GM21737 (cell line): ENCODE data around the gene PLPPR1.

Experiments used
- ATAC-seq: cut with Tn5 transposase; IDR thresholded peaks from one replicate; pipeline ENCODE4 v1.9.1; 2021; ENCODE audit warnings: mild to moderate bottlenecking, moderate library complexity; ENCODE audit not compliant: unreplicated experiment

PLPPR1 gene

DNA sequence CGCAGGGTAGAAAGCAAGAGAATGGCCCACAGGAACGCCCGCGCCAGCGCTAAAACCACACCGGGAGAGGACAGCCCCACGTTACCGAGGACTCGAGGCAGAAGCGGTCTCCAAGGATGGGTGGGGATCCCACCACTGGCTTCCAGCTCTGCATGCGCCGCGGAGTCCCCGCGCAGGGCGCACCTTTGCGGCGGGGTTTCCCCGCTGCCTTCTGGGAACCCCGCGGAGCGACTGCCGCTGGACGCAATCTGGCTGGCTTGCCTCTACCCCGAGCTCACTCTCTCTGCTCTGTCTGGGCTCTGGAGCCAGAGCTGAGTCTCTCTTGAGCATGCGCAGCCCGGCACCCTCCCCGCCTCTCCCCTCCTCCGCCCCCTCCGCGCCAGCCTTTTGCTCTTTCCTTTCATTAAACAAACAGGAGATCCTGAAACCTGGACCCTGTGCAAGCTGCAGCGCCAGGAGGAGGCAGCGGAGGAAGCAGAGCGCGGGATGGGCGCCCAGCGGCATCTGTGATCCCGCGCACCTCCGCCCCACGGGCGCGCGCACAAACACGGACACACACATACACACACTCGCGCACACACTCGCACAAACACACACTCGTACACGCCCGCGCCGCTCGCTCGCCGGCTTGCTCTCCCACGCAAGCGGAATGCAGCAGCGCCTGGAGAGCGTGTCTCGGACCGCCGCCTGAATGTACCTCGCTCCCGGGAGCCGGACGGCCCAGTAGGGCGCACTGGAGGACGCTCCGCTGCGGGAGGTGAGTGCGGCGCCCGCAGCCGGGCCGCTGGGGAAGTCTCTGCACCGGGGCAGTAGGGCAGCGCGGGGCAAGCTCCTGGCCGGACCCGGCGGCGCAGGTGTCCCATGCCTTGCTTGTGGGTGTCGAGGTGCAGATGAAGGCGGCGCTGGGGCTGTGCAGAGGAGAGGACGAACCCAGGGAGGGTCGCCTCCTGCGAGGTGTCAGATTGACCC is at the start of gene PLPPR1:
Gene PLPPR1, plus strand, starts transcription at position 382 of the 969 bp plus-strand sequence.
- ATAC-seq = no peak

DNA sequence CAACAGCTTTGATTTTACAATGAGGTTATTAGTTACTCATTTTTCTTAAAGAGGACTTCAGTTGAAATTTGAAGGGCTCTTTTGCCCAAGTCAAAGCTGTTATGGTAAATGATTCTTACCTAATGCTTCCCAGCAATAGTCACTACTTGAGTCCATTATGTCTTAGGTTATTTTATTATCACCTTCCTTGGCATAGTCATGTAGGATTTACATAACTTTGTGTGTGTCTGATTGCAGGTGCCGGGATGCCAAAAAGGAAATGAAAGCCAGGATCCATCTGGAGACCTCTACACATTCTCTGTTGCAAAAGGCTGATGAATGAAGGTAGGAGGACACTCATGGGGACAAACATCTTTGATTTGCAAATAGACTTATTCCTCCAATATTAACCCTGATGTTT is 38.8 kb upstream of the PLPPR1 start:
- no peak for ATAC-seq

DNA sequence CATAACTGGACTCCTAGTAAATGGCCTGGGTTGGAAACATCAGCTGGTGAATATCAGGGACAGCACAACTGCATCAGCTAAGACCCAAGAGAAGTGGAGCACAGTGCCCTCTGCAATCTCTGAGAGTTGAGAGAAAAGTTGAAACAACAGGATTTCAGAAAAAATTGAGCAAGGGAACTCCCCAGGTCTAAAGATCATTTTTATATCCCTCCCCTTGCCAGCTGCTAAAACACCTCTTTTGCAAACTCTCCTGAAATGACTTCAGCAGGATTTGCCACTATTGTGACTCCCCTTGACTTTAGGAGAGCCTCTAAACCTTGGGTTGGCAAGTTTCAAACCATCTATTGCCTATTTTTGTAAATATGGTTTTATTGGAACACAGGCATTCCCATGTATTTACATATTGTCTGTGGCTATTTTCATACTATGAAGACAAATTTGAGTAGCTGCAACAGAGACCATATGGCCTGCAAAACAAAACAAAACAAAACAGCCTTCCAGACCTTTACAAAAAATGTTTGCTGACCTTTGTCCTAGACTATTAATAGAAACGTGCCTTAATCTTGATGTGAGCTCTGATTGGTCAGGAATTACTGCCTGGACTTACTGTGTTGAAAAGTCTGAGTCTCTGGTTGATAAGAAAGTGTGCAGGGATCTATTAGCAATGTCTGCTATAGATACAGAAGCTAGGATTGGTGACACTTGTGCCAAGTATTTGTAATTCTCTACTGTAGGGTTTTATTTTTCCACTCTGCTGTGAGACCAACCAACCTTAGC is 37.7 kb upstream of the PLPPR1 start:
- no peak for ATAC-seq

- ATAC-seq = no peak
Measured at GRCh38 chr9:100992632-100993031, 35.9 kb upstream of the PLPPR1 start.

DNA sequence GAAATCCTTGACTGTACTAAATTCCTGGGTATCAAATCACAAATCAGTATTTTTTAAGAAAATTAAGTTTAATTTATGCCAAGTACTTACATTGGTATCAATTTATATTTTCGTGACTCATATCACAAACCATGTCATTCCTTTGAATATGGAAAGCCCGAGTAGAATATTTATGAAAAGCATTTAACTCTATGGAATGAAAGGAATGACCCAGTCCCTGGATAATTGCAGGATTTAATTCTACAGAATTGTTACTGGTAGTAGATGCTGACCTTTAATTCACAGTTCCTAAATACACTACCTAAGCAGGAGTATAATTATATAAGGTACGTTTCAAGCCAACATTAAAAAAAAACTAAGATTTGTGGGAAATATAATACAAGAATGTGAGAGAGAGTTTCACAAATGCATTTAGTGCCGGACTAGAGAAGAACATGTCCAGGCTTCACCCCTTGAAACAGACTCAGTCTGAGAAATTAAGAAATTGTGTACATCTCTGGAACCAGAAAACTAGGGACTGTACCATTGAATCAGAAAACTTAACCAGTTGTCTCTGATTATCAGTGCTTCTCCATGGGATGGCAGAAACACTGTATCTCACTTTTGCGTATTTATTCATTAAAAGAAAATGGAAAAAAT is 28.5 kb upstream of the PLPPR1 start:
- ATAC-seq = no peak

DNA sequence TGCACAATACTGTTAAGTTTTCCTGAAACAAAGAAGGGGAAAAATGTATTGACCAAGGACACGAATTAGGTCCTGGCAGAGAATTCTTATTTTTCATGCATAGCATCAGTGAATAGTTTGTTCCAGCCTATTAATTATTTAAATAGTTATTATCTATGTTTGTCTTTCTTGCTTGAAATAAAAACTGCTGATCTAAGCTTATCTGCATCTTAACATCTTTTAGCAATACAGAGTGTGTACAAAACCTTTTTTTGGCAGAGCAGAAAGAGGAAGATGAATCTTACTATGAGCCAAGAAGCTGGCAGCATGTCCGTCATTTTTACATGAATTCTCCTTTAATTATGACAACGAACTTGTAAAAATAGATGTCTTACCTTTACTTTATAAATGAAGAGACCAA is 23.3 kb upstream of the PLPPR1 start:
- ATAC-seq = no peak

GRCh38 chr9:101014566-101014965 is 14.0 kb upstream of the PLPPR1 start:
- ATAC-seq = no peak

DNA sequence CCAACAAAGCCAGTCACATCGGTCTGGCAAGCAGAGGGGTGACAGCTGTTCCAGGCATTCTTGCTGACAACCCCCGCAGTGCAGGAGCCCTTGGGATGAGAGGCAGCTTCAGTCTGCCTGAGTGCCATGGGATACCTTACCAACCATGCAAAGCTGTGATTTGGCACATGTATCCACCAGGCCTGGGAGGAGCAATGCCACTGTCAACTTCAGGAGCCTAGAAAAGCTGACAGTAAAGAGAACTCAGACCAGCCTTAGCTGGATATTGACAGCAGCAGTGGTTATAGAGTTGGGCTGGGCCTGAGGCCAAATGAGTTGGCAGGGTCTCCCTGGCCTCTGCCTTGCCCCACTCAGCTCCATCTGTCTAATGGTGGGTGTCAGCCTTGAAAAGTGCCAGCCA is 10.1 kb upstream of the PLPPR1 start:
- ATAC-seq = no peak

GRCh38 chr9:101022704-101023103 is 5.8 kb upstream of the PLPPR1 start:
- ATAC-seq = no peak

GRCh38 chr9:101025940-101026339 is 2.6 kb upstream of the PLPPR1 start:
- no peak for ATAC-seq

DNA sequence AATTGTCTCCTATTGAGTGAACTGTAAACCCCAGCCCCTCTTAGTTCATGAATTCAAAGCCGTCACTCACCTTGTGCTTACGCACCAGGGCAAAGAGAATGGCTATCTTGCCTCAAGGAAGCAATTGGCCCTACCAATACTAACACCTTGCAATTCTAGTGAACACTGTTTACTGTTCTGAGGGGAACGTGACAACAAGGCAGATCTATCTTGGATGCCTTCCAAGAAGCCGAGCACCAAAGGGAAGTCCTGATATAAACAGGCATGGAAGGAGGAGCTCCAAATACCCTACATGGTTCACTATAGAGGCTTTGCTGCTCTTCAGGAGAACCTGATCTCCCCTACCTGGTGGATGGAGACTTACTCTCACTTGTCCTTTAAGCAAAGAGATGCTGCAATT is 1.7 kb upstream of the PLPPR1 start:
- no peak for ATAC-seq

DNA sequence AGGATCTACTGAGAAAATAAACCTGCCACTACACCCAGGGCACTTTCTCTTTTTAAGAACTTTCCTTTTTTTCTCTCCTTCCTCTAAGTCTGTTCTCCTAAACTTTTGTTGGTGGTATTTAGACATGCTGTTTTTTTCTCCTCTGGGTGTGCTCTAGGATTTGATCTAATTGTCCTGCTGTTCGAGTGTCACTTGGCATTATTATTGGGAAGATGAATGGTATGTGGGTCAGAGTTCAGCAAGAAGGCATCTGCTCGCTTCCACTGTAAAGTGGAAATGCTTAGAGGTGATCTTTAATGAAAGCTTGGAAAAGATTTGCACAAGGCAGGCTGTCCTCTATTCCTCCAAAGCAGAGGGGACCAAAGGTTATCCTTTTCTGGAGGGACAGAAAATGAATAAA is 1.3 kb upstream of the PLPPR1 start:
- ATAC-seq = no peak

GRCh38 chr9:101027733-101028345 is 688 bp upstream of the PLPPR1 start:
- ATAC-seq = no peak

DNA sequence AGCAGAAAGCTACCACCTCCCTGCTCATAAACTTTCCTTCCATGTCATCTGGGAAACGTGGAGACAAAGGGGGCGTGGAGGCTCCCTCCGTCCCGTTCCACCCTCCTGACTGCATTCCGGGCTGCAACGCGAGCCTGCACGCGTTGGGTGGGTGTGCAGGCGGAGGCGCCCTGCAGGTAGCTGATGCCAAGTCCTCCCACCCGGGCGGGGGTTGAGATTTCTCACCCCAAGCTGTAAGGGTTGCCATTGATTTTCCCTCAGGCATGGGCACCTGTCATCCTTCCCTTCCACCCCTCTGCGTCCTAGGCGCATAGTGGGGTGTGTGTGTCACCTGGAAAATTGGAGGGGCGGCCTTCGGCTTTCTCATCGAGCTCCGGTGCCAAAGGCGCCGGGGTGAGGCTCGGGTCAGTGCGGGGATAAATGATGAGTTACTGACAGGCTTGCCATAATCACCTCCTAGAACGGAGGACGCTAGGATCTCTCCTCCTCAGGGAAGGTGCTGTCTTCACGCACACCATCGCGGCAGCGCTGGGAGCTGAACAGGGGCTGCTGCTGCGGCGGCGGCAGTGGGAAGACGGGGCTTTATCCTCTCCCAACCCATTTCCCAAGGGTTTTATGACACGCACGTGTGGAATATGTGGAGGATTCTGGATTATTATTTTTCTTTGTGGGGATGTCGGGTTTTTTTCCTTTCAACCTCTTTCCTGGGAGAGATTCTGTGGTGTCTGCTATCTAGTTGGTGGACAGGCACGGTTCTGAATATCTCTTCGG is 973 bp downstream of the PLPPR1 start:
- ATAC-seq = no peak

GRCh38 chr9:101030086-101030391 is 1.5 kb downstream of the PLPPR1 start:
- ATAC-seq = no peak

- no peak for ATAC-seq
Measured at GRCh38 chr9:101032426-101032825, 3.9 kb downstream of the PLPPR1 start.

DNA sequence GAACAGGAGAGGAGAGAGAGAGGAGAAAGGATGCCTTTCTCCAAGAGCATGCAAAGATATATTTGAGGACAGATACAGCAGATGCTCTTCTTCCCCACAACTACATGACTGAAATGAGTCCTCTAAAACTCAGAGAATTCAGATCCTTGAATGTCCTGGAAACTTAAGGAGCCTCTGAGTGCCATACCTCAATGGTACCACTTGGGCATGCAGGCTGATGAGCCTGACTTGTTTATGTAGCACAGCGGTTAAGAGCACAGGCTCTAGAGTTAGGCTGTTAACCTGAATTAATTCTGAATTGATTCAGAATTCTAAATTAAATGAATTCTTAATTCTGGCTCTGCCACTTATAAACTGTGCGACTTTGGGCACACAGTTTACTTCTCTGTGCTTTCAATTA is 5.7 kb downstream of the PLPPR1 start:
- no peak for ATAC-seq

DNA sequence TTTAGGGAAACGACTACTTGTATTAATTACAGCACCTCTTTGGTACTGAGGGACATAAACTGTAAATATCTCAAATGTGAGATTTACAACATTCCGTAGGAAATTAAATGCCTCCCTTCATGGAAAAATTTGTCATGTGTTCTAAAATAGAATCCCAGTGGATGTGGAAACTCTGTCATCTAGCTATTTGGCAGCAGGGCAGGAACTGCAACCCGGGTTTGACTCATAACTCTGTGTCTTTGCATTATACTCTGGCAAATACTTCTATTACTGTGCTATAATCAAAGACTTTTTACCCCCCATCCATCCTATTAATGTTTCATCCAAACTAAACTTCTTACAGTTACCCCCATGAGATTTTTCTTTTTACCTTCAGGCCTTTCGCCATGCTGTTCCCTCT is 6.6 kb downstream of the PLPPR1 start:
- no peak for ATAC-seq

- ATAC-seq = no peak
Measured at GRCh38 chr9:101037430-101037829, 8.9 kb downstream of the PLPPR1 start.

DNA sequence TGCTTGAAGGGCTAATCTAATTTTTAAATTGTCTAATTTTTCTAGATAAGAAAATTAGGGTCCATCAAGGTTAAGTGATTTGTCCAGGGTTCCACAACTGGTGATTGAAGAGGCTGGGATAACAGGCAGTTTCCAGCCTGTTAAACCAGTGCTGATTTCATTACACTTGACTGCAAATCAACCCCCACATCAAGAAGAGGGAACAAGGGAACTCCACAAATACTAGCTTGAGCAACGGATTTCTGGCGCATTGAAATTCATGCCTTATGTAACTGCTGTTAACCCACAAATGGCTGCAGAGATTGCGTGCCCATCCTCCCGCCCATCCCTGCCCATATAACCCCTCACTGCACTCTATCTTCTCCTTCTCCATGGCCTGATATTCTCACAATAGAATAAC is 10.0 kb downstream of the PLPPR1 start:
- no peak for ATAC-seq
